HepG2 (cell line): ENCODE data around the gene NUBP2. TPM values are rescaled to one million over a fixed set of nuclear protein-coding genes. Genes with fewer than 3 reads are reported as not detected.

Experiments used
- ATF2 ChIP-seq: sonication (generic); formaldehyde crosslinking; IDR thresholded peaks from 2 replicates; pipeline ENCODE4 v1.4.0; 2020; ENCODE audit warnings: missing genetic modification reagents
- GTF3A ChIP-seq: sonication (generic); formaldehyde crosslinking; conservative IDR thresholded peaks from 2 replicates; pipeline ENCODE4 v1.4.0; 2020; ENCODE audit warnings: mild to moderate bottlenecking, missing genetic modification reagents
- HMG20A ChIP-seq: IDR thresholded peaks from 2 replicates; pipeline ENCODE4 v1.6.1; 2016; ENCODE audit warnings: borderline replicate concordance
- HMGXB4 ChIP-seq, 2 experiments: sonication (generic) in 1 of 2; formaldehyde crosslinking in 1 of 2; IDR thresholded peaks; 2 replicates each; pipeline versions ENCODE4 v1.4.0 to v1.6.1; 2018 to 2020; ENCODE audit warnings: missing genetic modification reagents in 2 of 2, borderline replicate concordance in 1 of 2, low read depth in 1 of 2, mild to moderate bottlenecking in 1 of 2, missing biosample characterization in 1 of 2
- POGZ ChIP-seq: sonication (generic); formaldehyde crosslinking; IDR thresholded peaks from 2 replicates; pipeline ENCODE4 v1.4.0; 2020; ENCODE audit warnings: mild to moderate bottlenecking, missing genetic modification reagents
- SIN3A ChIP-seq: IDR thresholded peaks from 2 replicates; pipeline ENCODE4 v1.6.1; 2011; ENCODE audit warnings: low read depth, mild to moderate bottlenecking, control low read depth, low read length, borderline replicate concordance
- SMYD3 ChIP-seq: sonication (generic); formaldehyde crosslinking; IDR thresholded peaks from 2 replicates; pipeline ENCODE4 v1.8.1; 2023; ENCODE audit warnings: mild to moderate bottlenecking, missing genetic modification reagents
- TFE3 ChIP-seq: IDR thresholded peaks from 2 replicates; pipeline ENCODE4 v1.6.1; 2016
- ZGPAT ChIP-seq: IDR thresholded peaks from 2 replicates; pipeline ENCODE4 v1.6.1; 2016; ENCODE audit warnings: mild to moderate bottlenecking
- ZNF138 ChIP-seq: sonication (generic); formaldehyde crosslinking; IDR thresholded peaks from 2 replicates; pipeline ENCODE4 v1.5.0; 2020; ENCODE audit warnings: mild to moderate bottlenecking, low read depth, missing genetic modification reagents
- ZNF264 ChIP-seq: sonication (generic); formaldehyde crosslinking; IDR thresholded peaks from 2 replicates; pipeline ENCODE4 v1.4.0; 2020; ENCODE audit warnings: missing genetic modification reagents
- ZNF274 ChIP-seq: sonication (generic); formaldehyde crosslinking; IDR thresholded peaks from 2 replicates; pipeline ENCODE4 v1.5.1; 2020; ENCODE audit warnings: mild to moderate bottlenecking, missing genetic modification reagents
- ZNF333 ChIP-seq: sonication (generic); formaldehyde crosslinking; IDR thresholded peaks from 2 replicates; pipeline ENCODE4 v1.4.0; 2020; ENCODE audit warnings: mild to moderate bottlenecking, missing genetic modification reagents, borderline replicate concordance
- ZNF503 ChIP-seq: sonication (generic); formaldehyde crosslinking; IDR thresholded peaks from 2 replicates; pipeline ENCODE4 v1.4.0; 2020; ENCODE audit warnings: missing genetic modification reagents
- ZNF552 ChIP-seq: sonication (generic); formaldehyde crosslinking; IDR thresholded peaks from 2 replicates; pipeline ENCODE4 v1.9.0; 2022; ENCODE audit warnings: missing genetic modification reagents, mild to moderate bottlenecking, borderline replicate concordance
- ZNF747 ChIP-seq: sonication (generic); formaldehyde crosslinking; IDR thresholded peaks from 2 replicates; pipeline ENCODE4 v1.8.1; 2023; ENCODE audit warnings: missing genetic modification reagents, mild to moderate bottlenecking, borderline replicate concordance
- ZSCAN5A ChIP-seq: sonication (generic); formaldehyde crosslinking; IDR thresholded peaks from 2 replicates; pipeline ENCODE4 v1.8.0; 2022; ENCODE audit warnings: mild to moderate bottlenecking, missing genetic modification reagents, borderline replicate concordance
- ZSCAN9 ChIP-seq: IDR thresholded peaks from 2 replicates; pipeline ENCODE4 v1.6.1; 2016; ENCODE audit warnings: borderline replicate concordance
- polyA plus RNA-seq, 8 experiments: library from polyadenylated mRNA; depleted of rRNA in 3 of 8; stranded (reverse) in 7 of 8; unstranded in 1 of 8; fragments of >200 nt; fragmentation: Illumina TruSeq in 4 of 8; extraction: Trizol in 4 of 8; gene quantifications; 2 replicates each; pipeline versions ENCODE4 v1.2.1 to v1.2.3, GENCODE V29; 2011 to 2016; ENCODE audit warnings: low read depth in 4 of 8, missing spikeins in 1 of 8, mixed read lengths in 1 of 8; ENCODE audit not compliant: insufficient read depth in 1 of 8
- total RNA-seq, 5 experiments: library from RNA; depleted of rRNA; stranded (reverse); fragments of >200 nt; fragmentation: Illumina TruSeq; extraction: Trizol; gene quantifications; 2 replicates each; pipeline ENCODE4 v1.2.3, GENCODE V29; 2016; ENCODE audit warnings: low read depth in 1 of 5

The NUBP2 gene
- total and polyA plus RNA-seq, 2 of the 13 experiments (the other 11 are each of a cell fraction or from before 2014, with no cell fraction given) = 25.7 to 61.5 TPM

GRCh38 chr16:1772908-1773702 lies 9.7 kb upstream of the NUBP2 start, which contains the start of gene MRPS34 (continued):
- TF ChIP-seq ZGPAT (CRISPR knock-in tag) (peak; percentile 97), HMG20A (0 out of 2 replicates have a peak, but pooled peaks have one; percentile 22), ZNF138 (no peak), POGZ (CRISPR knock-in tag) (peak; percentile 80), HMGXB4 (CRISPR knock-in tag; IDR thresholded peaks at IDR 0.05; ENCODE audit: borderline replicate concordance in 1 of 2, low read depth in 1 of 2) (peak; percentile 94 to 98), ATF2 (CRISPR knock-in tag) (peak; percentile 92; the same call in 1 of the 2 replicates), SMYD3 (peak; percentile 71; the same call in 1 of the 2 replicates), ZNF503 (CRISPR knock-in tag) (peak; percentile 40; the same call in 1 of the 2 replicates), ZNF274 (peak; percentile 68; the same call in 1 of the 2 replicates), ZNF264 (CRISPR knock-in tag) (no peak; the same call in 1 of the 2 replicates), TFE3 (CRISPR knock-in tag) (no peak), ZSCAN5A (CRISPR knock-in tag) (no peak), ZNF333 (no peak), ZNF747 (CRISPR knock-in tag) (peak; percentile 63), ZNF552 (no peak; the same call in 1 of the 2 replicates), SIN3A (peak; percentile 60; the same call in 1 of the 2 replicates), GTF3A (CRISPR knock-in tag) (0 out of 2 replicates have a peak, but pooled peaks have one; percentile 28), ZSCAN9 (CRISPR knock-in tag) (peak; percentile 61; the same call in 1 of the 2 replicates)
